Heart left ventricle (tissue), 13 donors: ENCODE measurements around the gene DPP10.

Experiments
- CTCF ChIP-seq, 12 donors: fragments of 200-600 bp; sonication (generic) in 4 of 12; IDR thresholded peaks; one replicate each; pipeline versions ENCODE4 v1.5.0 to v1.8.0; 2018 to 2022; ENCODE audit warnings: antibody characterized with exemption in 12 of 12, mild to moderate bottlenecking in 5 of 12
- POLR2A ChIP-seq, 2 donors: fragments of 450-650 bp; IDR thresholded peaks; one replicate each; pipeline ENCODE4 v1.6.1; 2017; ENCODE audit warnings: antibody characterized with exemption in 2 of 2, mild to moderate bottlenecking in 2 of 2, moderate library complexity in 2 of 2
- donor health status: ischemic (EF 13 %, LVEDD 7.1; RV severe dilation, severe dysfunction).
- donor health status: DM: no; HTN: yes; CAD: no.
- donor health status: DM: no; HTN: no; CAD: no.
- donor health status: ischemic (EF 25% LVEDD 6.9; RV normal size, moderate dysfunction).
- donor health status: ischemic (EF 25% LVEDD 5.7; RV mildly dilated, moderate dysfunction).
- donor health status: ischemic (EF 35%, LVEDD 5.7; RV mildly dilated, moderate dysfunction).
- donor health status: nonischemic (EF 11% LVEDD 7.7; RV severe dilation, severe dysfunction).
- donor health status: DM: yes; HTN: yes; CAD: no.
- donor health status: PGD.
- donor health status: ischemic (EF 29% LVEDD 5.4; RV normal size, mild dysfunction).
- donor health status: nonischemic (EF 23%, LVEDD 6.1; RV moderate dilation, normal function).

- TF ChIP-seq CTCF (IDR thresholded peaks at IDR 0.05) (no peak), POLR2A (IDR thresholded peaks at IDR 0.05) (no peak)
Measured at GRCh38 chr2:114614592-114614991, 172.2 kb downstream of the DPP10 start.
